IMR-90 (cell line): ENCODE results near the gene GHR. TPM values are rescaled to one million over a fixed set of nuclear protein-coding genes. Genes with fewer than 3 reads are reported as not detected.

Source experiments
- ATAC-seq: fragments of 200-7000 bp; cut with Tn5 transposase; 2 replicates; pipeline ENCODE4 v1.9.1; 2020; ENCODE audit warnings: low read depth, mild to moderate bottlenecking, moderate library complexity
- BruUV-seq: library from RNA; stranded (reverse); fragments of 400-500 nt; replicated peaks from 2 replicates; lab custom pipeline; 2021; lab: Mats Ljungman, UMichigan
- CTCF ChIA-PET: fragments of 300-600 bp; formaldehyde crosslinking; extraction: SDS; loops from one replicate; lab custom pipeline; 2021; ENCODE audit warnings: antibody characterized with exemption; lab: Yijun Ruan, JAX
- POLR2A ChIA-PET: fragments of 300-600 bp; sonication (Branson Sonifier 250); formaldehyde crosslinking; loops from one replicate; lab custom pipeline; 2022; ENCODE audit warnings: antibody characterized with exemption; ENCODE audit not compliant: unreplicated experiment; lab: Charles Lee
- DNase-seq: peaks from one replicate; pipeline ENCODE4 v3.0.0; 2013
- H2AFZ ChIP-seq: replicated peaks from 2 replicates; pipeline ENCODE3; 2013; ENCODE audit warnings: low read length, mild to moderate bottlenecking; ENCODE audit not compliant: poor library complexity
- H2AK5ac ChIP-seq: 2 replicates; pipeline ENCODE4 v1.6.1; 2013; ENCODE audit warnings: low read depth, low read length, inconsistent platforms
- H2AK9ac ChIP-seq: replicated peaks from 2 replicates; pipeline ENCODE3; 2013; ENCODE audit warnings: mild to moderate bottlenecking, low read depth, low read length, moderate library complexity; ENCODE audit not compliant: poor library complexity
- H2BK120ac ChIP-seq: 2 replicates; pipeline ENCODE4 v1.6.1; 2013; ENCODE audit warnings: low read depth, low read length, inconsistent platforms
- H2BK15ac ChIP-seq: 3 replicates; pipeline ENCODE4 v1.6.1; 2013; ENCODE audit warnings: low read depth, low read length, inconsistent platforms
- H2BK20ac ChIP-seq: 2 replicates; pipeline ENCODE4 v1.6.1; 2013; ENCODE audit warnings: low read depth, mild to moderate bottlenecking, inconsistent platforms, low read length, moderate library complexity
- H2BK5ac ChIP-seq: 2 replicates; pipeline ENCODE4 v1.6.1; 2013; ENCODE audit warnings: mild to moderate bottlenecking, low read depth, low read length, inconsistent platforms; ENCODE audit not compliant: poor library complexity, severe bottlenecking
- H3K14ac ChIP-seq: replicated peaks from 2 replicates; pipeline ENCODE4 v1.6.1; 2013; ENCODE audit warnings: low read depth, low read length, inconsistent platforms
- H3K18ac ChIP-seq: 2 replicates; pipeline ENCODE4 v1.6.1; 2013; ENCODE audit warnings: low read depth, low read length, control low read depth
- H3K23ac ChIP-seq: 2 replicates; pipeline ENCODE4 v1.6.1; 2013; ENCODE audit warnings: low read depth, low read length, inconsistent platforms
- H3K27ac ChIP-seq: 2 replicates; pipeline ENCODE4 v1.5.1; 2013; ENCODE audit warnings: mild to moderate bottlenecking, control low read depth, low read length; ENCODE audit not compliant: insufficient read depth
- H3K27me3 ChIP-seq: 2 replicates; pipeline ENCODE4 v1.6.1; 2013; ENCODE audit warnings: low read length; ENCODE audit not compliant: control insufficient read depth, insufficient read depth
- H3K36me3 ChIP-seq: 2 replicates; pipeline ENCODE4 v1.6.1; 2013; ENCODE audit warnings: low read length, mixed read lengths; ENCODE audit not compliant: control insufficient read depth, insufficient read depth
- H3K4ac ChIP-seq: 2 replicates; pipeline ENCODE4 v1.6.1; 2013; ENCODE audit warnings: low read depth, low read length, inconsistent platforms
- H3K4me1 ChIP-seq: 2 replicates; pipeline ENCODE4 v1.6.1; 2013; ENCODE audit warnings: low read length, mixed read lengths; ENCODE audit not compliant: control insufficient read depth, insufficient read depth
- H3K4me2 ChIP-seq: 2 replicates; pipeline ENCODE4 v1.6.1; 2013; ENCODE audit warnings: low read depth, mild to moderate bottlenecking, control low read depth, low read length, moderate library complexity
- H3K4me3 ChIP-seq: 2 replicates; pipeline ENCODE4 v1.5.1; 2013; ENCODE audit warnings: low read depth, mild to moderate bottlenecking, control low read depth, low read length, moderate library complexity; ENCODE audit not compliant: insufficient read depth
- H3K56ac ChIP-seq: 2 replicates; pipeline ENCODE4 v1.6.1; 2013; ENCODE audit warnings: low read length, inconsistent platforms; ENCODE audit not compliant: insufficient read depth; ENCODE audit errors: extremely low read depth
- H3K79me1 ChIP-seq, 2 experiments: 2 replicates each; pipeline ENCODE4 v1.6.1; 2013; ENCODE audit warnings: low read length in 2 of 2, inconsistent platforms in 1 of 2, low read depth in 1 of 2
- H3K9ac ChIP-seq: 2 replicates; pipeline ENCODE4 v1.6.1; 2013; ENCODE audit warnings: low read depth, low read length, control low read depth
- H3K9me1 ChIP-seq: 2 replicates; pipeline ENCODE4 v1.6.1; 2013; ENCODE audit warnings: low read length, inconsistent platforms; ENCODE audit not compliant: insufficient read depth
- H3K9me3 ChIP-seq: 2 replicates; pipeline ENCODE4 v1.6.1; 2013; ENCODE audit warnings: low read length; ENCODE audit not compliant: control insufficient read depth, insufficient read depth
- H4K20me1 ChIP-seq: 2 replicates; pipeline ENCODE4 v1.6.1; 2013; ENCODE audit warnings: low read length, inconsistent platforms; ENCODE audit not compliant: insufficient read depth
- H4K5ac ChIP-seq: 2 replicates; pipeline ENCODE4 v1.6.1; 2013; ENCODE audit warnings: mild to moderate bottlenecking, low read depth, low read length, control low read depth
- H4K8ac ChIP-seq, 2 experiments: 2 replicates each; pipeline ENCODE4 v1.6.1; 2013; ENCODE audit warnings: low read depth in 2 of 2, low read length in 2 of 2, control low read depth in 1 of 2, inconsistent platforms in 1 of 2
- H4K91ac ChIP-seq: 2 replicates; pipeline ENCODE4 v1.6.1; 2013; ENCODE audit warnings: low read depth, low read length, inconsistent platforms; ENCODE audit not compliant: insufficient read depth
- CHD1 ChIP-seq: IDR thresholded peaks from 2 replicates; pipeline ENCODE4 v1.6.1; 2012; ENCODE audit warnings: low read depth, low read length, improper control_type of control experiment
- CTCF ChIP-seq: conservative IDR thresholded peaks from 2 replicates; pipeline ENCODE4 v1.5.1; 2012; ENCODE audit warnings: mild to moderate bottlenecking, low read depth, low read length, improper control_type of control experiment
- ELK1 ChIP-seq: fragments of 150-350 bp; IDR thresholded peaks from 2 replicates; pipeline ENCODE4 v1.6.1; 2016; ENCODE audit warnings: low read depth, mild to moderate bottlenecking, low read length, moderate library complexity, borderline replicate concordance
- FOS ChIP-seq: fragments of 150-350 bp; IDR thresholded peaks from 2 replicates; pipeline ENCODE4 v1.6.1; 2016; ENCODE audit warnings: low read depth, low read length
- MAFK ChIP-seq: IDR thresholded peaks from 2 replicates; pipeline ENCODE4 v1.6.1; 2012; ENCODE audit warnings: low read depth, low read length, improper control_type of control experiment
- POLR2A ChIP-seq: IDR thresholded peaks from 2 replicates; pipeline ENCODE4 v1.6.1; 2012; ENCODE audit warnings: mild to moderate bottlenecking, low read depth, low read length
- RAD21 ChIP-seq: IDR thresholded peaks from 2 replicates; pipeline ENCODE4 v1.6.1; 2012; ENCODE audit warnings: low read length, improper control_type of control experiment
- SMC3 ChIP-seq: fragments of 150-350 bp; IDR thresholded peaks from 2 replicates; pipeline ENCODE4 v1.6.1; 2016; ENCODE audit warnings: low read depth, mild to moderate bottlenecking, antibody characterized with exemption, low read length, moderate library complexity
- USF2 ChIP-seq: fragments of 150-350 bp; IDR thresholded peaks from 2 replicates; pipeline ENCODE4 v1.6.1; 2017; ENCODE audit warnings: mild to moderate bottlenecking, antibody characterized with exemption, low read length, low read depth
- WGBS, 2 experiments: methylation state at CpG; one replicate each; pipeline versions ENCODE4 v1.1.5 to v1.1.7; 2013; ENCODE audit warnings: missing lambda C conversion rate in 2 of 2; ENCODE audit not compliant: insufficient read length in 1 of 2; ENCODE audit errors: extremely low coverage in 2 of 2; 5-methylcytosine and 5-hydroxymethylcytosine counted together
- dilution Hi-C: fragments of 300-500 bp; cut with HindIII; formaldehyde crosslinking; loops from one replicate; pipeline ENCODE4 v1.14.3; 2018; ENCODE audit warnings: low sequenced_read_pairs; ENCODE audit not compliant: unreplicated experiment
- in situ Hi-C: fragments of 300-500 bp; cut with MboI; formaldehyde crosslinking; loops from 3 replicates; pipeline ENCODE4 v1.14.3; 2019; ENCODE audit warnings: low sequenced_read_pairs, inconsistent platforms, mixed read lengths
- intact Hi-C: fragments of 100-400 bp; cut with micrococcal nuclease; formaldehyde crosslinking; loops from 2 replicates; pipeline ENCODE4 v1.10.0; 2022
- polyA plus RNA-seq, 3 experiments: library from polyadenylated mRNA; depleted of rRNA; stranded (reverse); fragments of >200 nt; gene quantifications; 2 replicates each; pipeline ENCODE4 v1.2.3, GENCODE V29; 2012; ENCODE audit warnings: low replicate concordance in 1 of 3
- total RNA-seq: library from RNA; depleted of rRNA; stranded (reverse); fragments of >200 nt; gene quantifications from 2 replicates; pipeline ENCODE4 v1.2.3, GENCODE V29; 2012

Gene GHR
- total and polyA plus RNA-seq, 2 of the 4 experiments (the other 2 are of a cell fraction), result 0.36 to 1.1 TPM

GRCh38 chr5:42645138-42645537 is 221.9 kb downstream of the GHR start:
- intact Hi-C loops (no loop called here), dilution Hi-C loops (no loop called here), in situ Hi-C loops (no loop called here)
- H3K79me1 ChIP-seq, result no peaks in the 10 kb centered on the region
- ATAC-seq (no peak), DNase-seq (no peak)
- H3K27me3 ChIP-seq, result no peaks in the 10 kb centered on the region
- H3K4me3 ChIP-seq, result no peak overlapping the region
- no peak overlapping the region for H2AK5ac ChIP-seq
- WGBS, 2 experiments, result no CpG with 5 or more reads among the region's 2 CpGs
- H3K4me1 ChIP-seq, result no peaks in the 10 kb centered on the region
- H4K20me1 ChIP-seq, result no peaks in the 10 kb centered on the region
- H3K9me3 ChIP-seq, result no peaks in the 10 kb centered on the region
- H3K4ac ChIP-seq, result no peak overlapping the region
- no peak overlapping the region for H4K8ac ChIP-seq
- no peak overlapping the region for H3K14ac ChIP-seq
- no peak overlapping the region for H2AK9ac ChIP-seq
- no TSS peak for BruUV-seq
- no peak overlapping the region for H2AFZ ChIP-seq
- no peak overlapping the region for H3K27ac ChIP-seq
- no peak overlapping the region for H4K91ac ChIP-seq
- H3K56ac ChIP-seq, result no peak overlapping the region
- H2BK20ac ChIP-seq, result no peak overlapping the region
- TF ChIP-seq POLR2A (no peak), FOS (no peak), MAFK (no peak), CTCF (no peak), RAD21 (no peak), SMC3 (no peak), CHD1 (no peak), ELK1 (no peak), USF2 (no peak)
- H3K23ac ChIP-seq, result no peak overlapping the region
- H2BK120ac ChIP-seq, result no peak overlapping the region
- H3K9me1 ChIP-seq, result no peaks in the 10 kb centered on the region
- no peak overlapping the region for H2BK5ac ChIP-seq
- CTCF ChIA-PET, result no interaction called here
- H4K5ac ChIP-seq, result no peak overlapping the region
- H3K36me3 ChIP-seq, result no peaks in the 10 kb centered on the region
- no peak overlapping the region for H3K18ac ChIP-seq
- H3K9ac ChIP-seq, result no peak overlapping the region
- POLR2A ChIA-PET, result no interaction called here
- H3K4me2 ChIP-seq, result no peak overlapping the region
- H2BK15ac ChIP-seq, result no peak overlapping the region
